Panc1 (cell line): ENCODE data around the gene RASL11A.

Experiments used
- CTCF ChIP-seq: fragments of 450-650 bp; IDR thresholded peaks from 2 replicates; pipeline ENCODE4 v1.5.1; 2017; ENCODE audit warnings: mild to moderate bottlenecking
- POLR2AphosphoS5 ChIP-seq: IDR thresholded peaks from 2 replicates; pipeline ENCODE4 v1.6.1; 2012; ENCODE audit warnings: mild to moderate bottlenecking, low read depth, low read length, moderate library complexity
- REST ChIP-seq, 2 experiments: IDR thresholded peaks; 2 replicates each; pipeline ENCODE4 v1.6.1; 2011 to 2012; ENCODE audit warnings: low read depth in 2 of 2, control low read depth in 1 of 2, low read length in 1 of 2, mild to moderate bottlenecking in 1 of 2, moderate library complexity in 1 of 2; ENCODE audit not compliant: insufficient read depth in 1 of 2
- TCF7L2 ChIP-seq: IDR thresholded peaks from 2 replicates; pipeline ENCODE4 v1.6.1; 2011; ENCODE audit warnings: mild to moderate bottlenecking, low read depth, low read length, inconsistent platforms

GRCh38 chr13:27274631-27275030, 4.0 kb downstream of the RASL11A start:
- TF ChIP-seq POLR2AphosphoS5, result no peak
- TF ChIP-seq CTCF, result no peak
- no peak for TF ChIP-seq REST (IDR thresholded peaks at IDR 0.05; ENCODE audit: insufficient read depth in 1 of 2, low read depth in 2 of 2, low read length in 1 of 2)
- no peak for TF ChIP-seq TCF7L2
